Fibroblast of lung (primary cell): ENCODE results near the gene RGS12. TPM values are rescaled to one million over a fixed set of nuclear protein-coding genes. Genes with fewer than 3 reads are reported as not detected.

ENCODE experiments used
- DNase-seq, 2 donors: peaks; one replicate each; pipeline versions ENCODE4 v3.0.0 to v3.0.0-alpha.2; 2010; ENCODE audit warnings: low read depth in 2 of 2
- H2AFZ ChIP-seq: 2 replicates; pipeline ENCODE4 v1.5.1; 2012; ENCODE audit warnings: low read length, control low read depth, inconsistent platforms
- H3K27ac ChIP-seq: 2 replicates; pipeline ENCODE4 v1.5.1; 2011; ENCODE audit warnings: low read length, control low read depth; ENCODE audit not compliant: insufficient read depth
- H3K27me3 ChIP-seq: 2 replicates; pipeline ENCODE4 v1.5.1; 2011; ENCODE audit warnings: mild to moderate bottlenecking, low read length; ENCODE audit not compliant: control insufficient read depth, insufficient read depth
- H3K36me3 ChIP-seq: 2 replicates; pipeline ENCODE4 v1.5.1; 2011; ENCODE audit warnings: low read length; ENCODE audit not compliant: control insufficient read depth, insufficient read depth
- H3K4me1 ChIP-seq: 2 replicates; pipeline ENCODE4 v1.5.1; 2011; ENCODE audit warnings: low read length; ENCODE audit not compliant: control insufficient read depth, insufficient read depth; ENCODE audit errors: extremely low read depth
- H3K4me2 ChIP-seq: 2 replicates; pipeline ENCODE4 v1.5.1; 2011; ENCODE audit warnings: low read length, control low read depth; ENCODE audit not compliant: insufficient read depth; ENCODE audit errors: extremely low read depth
- H3K4me3 ChIP-seq, 4 experiments: fragments of 200-600 bp in 1 of 4; sonication (generic) in 1 of 4; replicated peaks in 1 of 4; 2 replicates each; pipeline ENCODE4 v1.5.1; 2011 to 2016; ENCODE audit warnings: low read length in 4 of 4, low read depth in 3 of 4, mild to moderate bottlenecking in 3 of 4, control low read depth in 2 of 4, inconsistent platforms in 1 of 4, mixed read lengths in 1 of 4; ENCODE audit not compliant: insufficient read depth in 1 of 4; ENCODE audit errors: control extremely low read depth in 1 of 4
- H3K79me2 ChIP-seq: 2 replicates; pipeline ENCODE4 v1.5.1; 2012; ENCODE audit warnings: mild to moderate bottlenecking, low read length, inconsistent platforms; ENCODE audit not compliant: control insufficient read depth, insufficient read depth
- H3K9ac ChIP-seq: 2 replicates; pipeline ENCODE4 v1.5.1; 2011; ENCODE audit warnings: mild to moderate bottlenecking, low read length, control low read depth; ENCODE audit not compliant: insufficient read depth
- H3K9me3 ChIP-seq: 2 replicates; pipeline ENCODE4 v1.5.1; 2012; ENCODE audit warnings: low read depth, low read length; ENCODE audit not compliant: control insufficient read depth, insufficient read depth
- H4K20me1 ChIP-seq: 2 replicates; pipeline ENCODE4 v1.5.1; 2011; ENCODE audit warnings: low read length; ENCODE audit not compliant: control insufficient read depth, insufficient read depth; ENCODE audit errors: extremely low read depth
- CTCF ChIP-seq, 2 donors: IDR thresholded peaks in 1 of 2; conservative IDR thresholded peaks in 1 of 2; 1 replicate in 1 of 2; 2 replicates in 1 of 2; pipeline ENCODE4 v1.5.1; 2011 to 2012; ENCODE audit warnings: low read length in 2 of 2, control low read depth in 1 of 2, inconsistent platforms in 1 of 2, low read depth in 1 of 2, mild to moderate bottlenecking in 1 of 2
- EZH2 ChIP-seq: IDR thresholded peaks from 2 replicates; pipeline ENCODE4 v1.5.1; 2012; ENCODE audit warnings: low read length, control low read depth, mild to moderate bottlenecking; ENCODE audit errors: missing control alignments
- polyA plus RNA-seq, 2 donors: library from polyadenylated mRNA; depleted of rRNA in 1 of 2; stranded (reverse) in 1 of 2; unstranded in 1 of 2; fragments of >200 nt; gene quantifications; 2 replicates each; pipeline ENCODE4 v1.2.1, GENCODE V29; 2011 to 2012; ENCODE audit warnings: missing spikeins in 1 of 2
- total RNA-seq: library from RNA; depleted of rRNA; stranded (reverse); fragments of >200 nt; gene quantifications from 2 replicates; pipeline ENCODE4 v1.2.1, GENCODE V29; 2014

RGS12 gene
- total and polyA plus RNA-seq, 2 donors (not counting 1 experiment from before 2014, with no cell fraction given), result 5.1 to 21.1 TPM

- H3K79me2 ChIP-seq, result no peaks in the 10 kb centered on the region
- no peak overlapping the region for H3K4me3 ChIP-seq
- no peaks in the 10 kb centered on the region for H3K27me3 ChIP-seq
- H3K4me2 ChIP-seq, result no peak overlapping the region
- no peak overlapping the region for H3K27ac ChIP-seq
- H3K9me3 ChIP-seq, result no peaks in the 10 kb centered on the region
- H2AFZ ChIP-seq, result no peak overlapping the region
- H3K4me1 ChIP-seq, result no peaks in the 10 kb centered on the region
- H3K9ac ChIP-seq, result no peak overlapping the region
- TF ChIP-seq EZH2 (no peak), CTCF (conservative IDR thresholded peaks at IDR 0.05 in 1 of 2, IDR thresholded peaks at IDR 0.05 in 1 of 2; ENCODE audit: low read depth in 1 of 2, low read length in 2 of 2) (no peak)
- no peak for DNase-seq
- no peaks in the 10 kb centered on the region for H4K20me1 ChIP-seq
- no peaks in the 10 kb centered on the region for H3K36me3 ChIP-seq
These were observed 29.6 kb upstream of the RGS12 start for GRCh38 chr4:3263053-3263875.

GRCh38 chr4:3263876-3264193, 29.0 kb upstream of the RGS12 start:
- Histone ChIP-seq H3K4me2 (no peak overlapping the region), H3K9ac (no peak overlapping the region), H3K4me1 (no peaks in the 10 kb centered on the region), H3K27ac (no peak overlapping the region), H2AFZ (no peak overlapping the region), H3K79me2 (no peaks in the 10 kb centered on the region), H3K9me3 (no peaks in the 10 kb centered on the region), H4K20me1 (no peaks in the 10 kb centered on the region), H3K4me3 (no peak overlapping the region), H3K27me3 (no peaks in the 10 kb centered on the region), H3K36me3 (no peaks in the 10 kb centered on the region)
- no peak for DNase-seq
- TF ChIP-seq EZH2 (no peak), CTCF (conservative IDR thresholded peaks at IDR 0.05 in 1 of 2, IDR thresholded peaks at IDR 0.05 in 1 of 2; ENCODE audit: low read depth in 1 of 2, low read length in 2 of 2) (no peak)

GRCh38 chr4:3266076-3266475, 26.7 kb upstream of the RGS12 start:
- Histone ChIP-seq H3K79me2 (no peaks in the 10 kb centered on the region), H3K27me3 (no peaks in the 10 kb centered on the region), H3K4me2 (no peak overlapping the region), H3K9ac (no peak overlapping the region), H2AFZ (no peak overlapping the region), H3K4me1 (no peaks in the 10 kb centered on the region), H4K20me1 (no peaks in the 10 kb centered on the region), H3K36me3 (no peaks in the 10 kb centered on the region), H3K4me3 (no peak overlapping the region), H3K27ac (no peak overlapping the region), H3K9me3 (no peaks in the 10 kb centered on the region)
- no peak for TF ChIP-seq EZH2
- no peak for TF ChIP-seq CTCF (conservative IDR thresholded peaks at IDR 0.05 in 1 of 2, IDR thresholded peaks at IDR 0.05 in 1 of 2; ENCODE audit: low read depth in 1 of 2, low read length in 2 of 2)
- DNase-seq, result no peak
